HCT116 (cell line): ENCODE results near the gene DOCK10.

ENCODE experiments used
- EZH2 ChIP-seq: fragments of 200-600 bp; sonication (generic); IDR thresholded peaks from 2 replicates; pipeline ENCODE4 v1.6.1; 2017; ENCODE audit warnings: antibody characterized with exemption, mixed run types
- FOSL1 ChIP-seq: IDR thresholded peaks from 2 replicates; pipeline ENCODE4 v1.6.1; 2012; ENCODE audit warnings: low read depth
- POLR2AphosphoS5 ChIP-seq: IDR thresholded peaks from 2 replicates; pipeline ENCODE4 v1.6.1; 2011; ENCODE audit warnings: mild to moderate bottlenecking, low read depth, low read length, moderate library complexity
- SIN3A ChIP-seq: IDR thresholded peaks from 2 replicates; pipeline ENCODE4 v1.6.1; 2012; ENCODE audit warnings: low read depth
- SRF ChIP-seq: IDR thresholded peaks from 2 replicates; pipeline ENCODE4 v1.6.1; 2012; ENCODE audit warnings: low read depth
- ZFX ChIP-seq: fragments of 450-650 bp; IDR thresholded peaks from 2 replicates; pipeline ENCODE4 v1.6.1; 2017
- TF ChIP-seq, protein P1 (sequence below), 3 experiments: fragments of 200-600 bp in 1 of 3; sonication (generic) in 1 of 3; IDR thresholded peaks in 2 of 3; conservative IDR thresholded peaks in 1 of 3; 2 replicates each; pipeline ENCODE4 v1.5.1; 2012 to 2017; ENCODE audit warnings: low read depth in 2 of 3, low read length in 2 of 3, antibody characterized with exemption in 1 of 3, borderline replicate concordance in 1 of 3, control low read depth in 1 of 3, mild to moderate bottlenecking in 1 of 3, mixed read lengths in 1 of 3, mixed run types in 1 of 3, moderate library complexity in 1 of 3; ENCODE audit not compliant: insufficient read depth in 1 of 3

DNA sequence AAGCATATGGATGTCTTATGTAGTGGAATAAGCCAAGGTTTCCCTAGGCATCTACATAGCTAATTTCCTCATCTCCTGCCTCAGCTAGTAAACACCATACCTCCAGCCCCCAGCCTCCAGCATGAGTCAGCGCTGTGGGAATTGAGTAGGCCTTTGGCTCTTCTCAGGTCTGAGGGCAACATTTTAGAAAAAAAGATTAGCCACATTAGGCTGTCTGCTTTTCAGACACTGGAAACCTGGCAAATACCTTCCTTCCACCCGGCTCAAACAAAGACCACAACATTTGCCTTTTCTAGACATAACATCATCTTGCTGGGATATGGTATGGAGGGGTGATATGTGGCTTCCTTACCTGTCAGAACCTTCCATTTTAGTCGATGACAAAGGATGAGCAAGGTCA lies 320.0 kb downstream of the DOCK10 start:
- TF ChIP-seq, protein P1, sequence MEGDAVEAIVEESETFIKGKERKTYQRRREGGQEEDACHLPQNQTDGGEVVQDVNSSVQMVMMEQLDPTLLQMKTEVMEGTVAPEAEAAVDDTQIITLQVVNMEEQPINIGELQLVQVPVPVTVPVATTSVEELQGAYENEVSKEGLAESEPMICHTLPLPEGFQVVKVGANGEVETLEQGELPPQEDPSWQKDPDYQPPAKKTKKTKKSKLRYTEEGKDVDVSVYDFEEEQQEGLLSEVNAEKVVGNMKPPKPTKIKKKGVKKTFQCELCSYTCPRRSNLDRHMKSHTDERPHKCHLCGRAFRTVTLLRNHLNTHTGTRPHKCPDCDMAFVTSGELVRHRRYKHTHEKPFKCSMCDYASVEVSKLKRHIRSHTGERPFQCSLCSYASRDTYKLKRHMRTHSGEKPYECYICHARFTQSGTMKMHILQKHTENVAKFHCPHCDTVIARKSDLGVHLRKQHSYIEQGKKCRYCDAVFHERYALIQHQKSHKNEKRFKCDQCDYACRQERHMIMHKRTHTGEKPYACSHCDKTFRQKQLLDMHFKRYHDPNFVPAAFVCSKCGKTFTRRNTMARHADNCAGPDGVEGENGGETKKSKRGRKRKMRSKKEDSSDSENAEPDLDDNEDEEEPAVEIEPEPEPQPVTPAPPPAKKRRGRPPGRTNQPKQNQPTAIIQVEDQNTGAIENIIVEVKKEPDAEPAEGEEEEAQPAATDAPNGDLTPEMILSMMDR (IDR thresholded peaks at IDR 0.05 in 2 of 3, conservative IDR thresholded peaks at IDR 0.05 in 1 of 3; ENCODE audit: borderline replicate concordance in 1 of 3, insufficient read depth in 1 of 3, low read depth in 2 of 3, low read length in 2 of 3): no peak
- TF ChIP-seq SIN3A: no peak
- TF ChIP-seq POLR2AphosphoS5: no peak
- TF ChIP-seq EZH2: no peak
- no peak for TF ChIP-seq SRF
- no peak for TF ChIP-seq ZFX
- no peak for TF ChIP-seq FOSL1
